Activated naive CD8-positive, alpha-beta T cell treated with anti-CD3 and anti-CD28 coated beads, Interleukin-2, amount 10 ng/mL, durations not matched to agents 7 days and 5 days (primary cell): Measurements from ENCODE around the gene RBP2. TPM values are rescaled to one million over a fixed set of nuclear protein-coding genes. Genes with fewer than 3 reads are reported as not detected.

Experiments
- ATAC-seq: fragments of 150-1000 bp; cut with Tn5 transposase; one replicate; pipeline ENCODE4 v1.10.0; 2021; ENCODE audit warnings: low read depth, moderate library complexity
- POLR2A ChIA-PET: fragments of 350-600 bp; sonication (Branson Sonifier 250); formaldehyde crosslinking; loops from one replicate; lab custom pipeline; 2021; ENCODE audit warnings: antibody characterized with exemption; lab: Charles Lee
- DNase-seq: peaks from one replicate; pipeline ENCODE4 v3.0.0; 2021
- H3K27ac Mint-ChIP-seq: one replicate; pipeline ENCODE4 v1.8.0; 2022; ENCODE audit warnings: mild to moderate bottlenecking, mixed read lengths
- H3K27me3 Mint-ChIP-seq: one replicate; pipeline ENCODE4 v1.8.0; 2022; ENCODE audit warnings: mild to moderate bottlenecking, moderate library complexity, mixed read lengths
- H3K36me3 Mint-ChIP-seq: one replicate; pipeline ENCODE4 v1.8.0; 2021; ENCODE audit warnings: mild to moderate bottlenecking, mixed read lengths
- H3K4me1 Mint-ChIP-seq: one replicate; pipeline ENCODE4 v1.8.0; 2021; ENCODE audit warnings: mixed read lengths
- H3K4me3 Mint-ChIP-seq: one replicate; pipeline ENCODE4 v1.8.0; 2022; ENCODE audit warnings: mild to moderate bottlenecking, moderate library complexity, mixed read lengths
- H3K9me3 Mint-ChIP-seq: one replicate; pipeline ENCODE4 v1.8.0; 2021; ENCODE audit warnings: mixed read lengths
- total RNA-seq, 2 experiments: library from RNA; stranded (reverse); gene quantifications; one replicate each; pipeline ENCODE4 v1.2.3, GENCODE V29; 2021

Gene RBP2
- total RNA-seq, 2 experiments from 2014 or later = not detected

- Mint-ChIP-seq H3K4me3 (no peak overlapping the region), H3K9me3 (no peaks in the 10 kb centered on the region), H3K36me3 (no peaks in the 10 kb centered on the region), H3K4me1 (no peaks in the 10 kb centered on the region), H3K27ac (no peak overlapping the region), H3K27me3 (no peaks in the 10 kb centered on the region)
- ATAC-seq (no peak), DNase-seq (no peak)
- POLR2A ChIA-PET = no interaction called here
These were observed 30.4 kb upstream of the RBP2 start for GRCh38 chr3:139506766-139507165.

DNA sequence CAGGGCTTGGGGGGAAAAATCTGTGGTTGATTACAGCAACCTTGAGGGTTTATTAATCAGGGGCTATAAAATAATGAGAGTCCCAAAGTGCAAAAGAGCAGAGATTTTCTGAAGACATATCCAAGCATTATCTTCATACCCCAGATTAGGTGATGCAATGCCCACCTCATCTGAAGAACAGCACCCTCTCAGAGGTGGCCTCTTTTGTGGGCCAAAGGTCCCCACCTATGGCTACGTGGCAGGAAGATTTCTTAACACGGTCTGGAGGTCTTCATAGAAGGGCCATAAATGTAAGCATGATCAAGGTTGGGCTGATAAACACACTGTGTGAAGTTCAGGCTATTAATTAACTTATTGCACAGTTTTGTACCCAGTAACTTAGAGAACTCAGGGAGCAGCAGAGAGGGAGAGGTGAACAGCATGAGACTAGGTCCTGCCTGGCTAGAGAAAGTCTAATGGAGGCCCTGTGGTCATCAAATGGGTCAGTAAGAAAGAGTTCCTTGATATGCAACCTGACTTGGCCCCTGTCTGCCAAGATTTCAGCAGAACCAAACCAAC, 29.6 kb upstream of the RBP2 start:
- H3K9me3 Mint-ChIP-seq = no peaks in the 10 kb centered on the region
- POLR2A ChIA-PET = no interaction called here

DNA sequence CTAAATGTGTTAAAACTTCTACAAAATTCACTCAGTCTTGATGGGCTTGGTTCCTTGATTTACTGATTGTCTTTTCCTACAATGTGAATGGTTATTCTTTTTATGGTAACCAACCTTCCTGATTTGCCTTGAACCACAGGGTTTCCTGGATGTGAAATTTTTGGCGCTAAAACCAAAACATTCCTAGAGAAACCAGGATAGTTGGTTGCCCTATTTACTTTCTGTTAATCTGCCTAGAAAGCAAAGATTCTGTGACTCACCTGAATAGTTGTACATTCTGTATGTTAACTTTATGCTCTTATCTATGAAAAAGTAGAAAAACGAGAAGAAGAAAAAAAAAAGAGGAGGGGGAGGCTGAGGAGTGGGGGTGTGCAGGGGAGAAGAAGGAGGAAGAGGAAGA, 23.2 kb upstream of the RBP2 start:
- H3K27me3 Mint-ChIP-seq = peaks cover 3% of the 10 kb centered on the region
- no peak overlapping the region for H3K27ac Mint-ChIP-seq
- peaks cover 2% of the 10 kb centered on the region for H3K36me3 Mint-ChIP-seq
- no peaks in the 10 kb centered on the region for H3K4me1 Mint-ChIP-seq
- H3K9me3 Mint-ChIP-seq = peaks cover 2% of the 10 kb centered on the region
- no peak for ATAC-seq
- POLR2A ChIA-PET = no interaction called here
- DNase-seq = no peak
- no peak overlapping the region for H3K4me3 Mint-ChIP-seq

More for the DNA sequence above, 29.6 kb upstream of the RBP2 start:
- no peak for DNase-seq
- Mint-ChIP-seq H3K4me3 (no peak overlapping the region), H3K27me3 (no peaks in the 10 kb centered on the region), H3K27ac (no peak overlapping the region), H3K36me3 (no peaks in the 10 kb centered on the region), H3K4me1 (no peaks in the 10 kb centered on the region)
- no peak for ATAC-seq

- POLR2A ChIA-PET = no interaction called here
- Mint-ChIP-seq H3K36me3 (peaks cover 2% of the 10 kb centered on the region), H3K4me1 (no peaks in the 10 kb centered on the region), H3K27ac (no peak overlapping the region), H3K27me3 (peaks cover 2% of the 10 kb centered on the region), H3K9me3 (peaks cover 6% of the 10 kb centered on the region), H3K4me3 (no peak overlapping the region)
- ATAC-seq = no peak
- no peak for DNase-seq
These were observed 17.6 kb upstream of the RBP2 start for GRCh38 chr3:139493826-139494385.

DNA sequence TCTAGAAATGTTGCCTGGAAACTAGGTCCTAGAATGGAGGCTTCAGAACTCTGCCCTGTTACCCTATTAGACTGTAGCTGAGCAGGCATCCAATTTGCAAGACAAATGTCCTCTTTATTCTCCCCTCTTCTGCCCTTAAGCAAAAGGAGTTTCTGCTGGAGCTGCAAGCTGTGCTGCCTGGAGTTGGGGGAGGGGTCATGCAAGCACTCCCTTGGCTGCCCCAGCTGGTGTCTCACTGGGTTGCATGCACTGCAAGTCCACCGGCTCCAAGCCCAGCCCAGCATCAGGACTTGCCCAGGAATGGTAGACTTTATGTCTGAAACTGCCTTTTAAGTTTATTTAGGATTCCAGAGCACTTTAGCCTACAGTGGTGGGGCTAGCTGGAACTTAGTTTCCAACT, 15.7 kb upstream of the RBP2 start:
- no peak for DNase-seq
- Mint-ChIP-seq H3K4me1 (no peaks in the 10 kb centered on the region), H3K4me3 (no peak overlapping the region), H3K36me3 (peaks cover 2% of the 10 kb centered on the region), H3K27ac (no peak overlapping the region), H3K27me3 (peaks cover 2% of the 10 kb centered on the region), H3K9me3 (peaks cover 10% of the 10 kb centered on the region)
- POLR2A ChIA-PET = no interaction called here
- no peak for ATAC-seq

DNA sequence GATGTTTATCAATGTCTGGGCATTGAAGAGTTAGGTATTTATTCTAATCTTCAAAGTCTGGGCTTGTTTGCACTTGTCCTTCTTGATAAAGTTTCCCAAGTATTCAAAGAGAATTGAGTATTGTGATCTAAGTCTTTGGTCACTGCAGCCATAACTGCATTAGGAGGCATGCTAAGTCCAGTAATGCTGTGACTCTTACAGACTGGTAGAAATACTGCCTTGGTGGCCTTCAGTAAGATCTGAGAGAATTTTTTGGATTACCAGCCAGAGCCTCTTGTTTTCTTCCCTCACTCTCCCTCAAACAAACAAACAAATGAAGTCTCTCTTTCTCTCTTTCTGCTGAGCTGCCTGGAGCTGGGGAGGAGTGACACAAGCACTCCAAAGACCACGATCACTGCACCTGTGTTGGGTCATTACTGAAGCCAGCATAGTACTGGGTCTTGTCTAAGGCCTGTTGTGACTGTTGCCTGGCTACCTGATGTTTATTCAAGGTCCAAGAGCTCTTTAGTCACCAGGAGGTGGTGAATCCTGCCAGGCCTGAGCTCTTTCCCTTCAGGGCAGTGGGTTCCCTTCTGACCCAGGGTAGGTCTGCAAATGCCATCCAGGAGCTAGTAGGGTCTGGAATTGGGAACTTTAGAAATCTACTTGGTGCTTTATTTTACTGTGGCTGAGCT, 14.8 kb upstream of the RBP2 start:
- peaks cover 7% of the 10 kb centered on the region for H3K9me3 Mint-ChIP-seq

GRCh38 chr3:139482206-139482605, 5.9 kb upstream of the RBP2 start:
- Mint-ChIP-seq H3K36me3 (no peaks in the 10 kb centered on the region), H3K27me3 (peaks cover 10% of the 10 kb centered on the region), H3K27ac (no peak overlapping the region), H3K4me3 (no peak overlapping the region), H3K9me3 (no peaks in the 10 kb centered on the region), H3K4me1 (no peaks in the 10 kb centered on the region)
- POLR2A ChIA-PET = no interaction called here
- DNase-seq (no peak), ATAC-seq (no peak)

More for the DNA sequence above, 14.8 kb upstream of the RBP2 start:
- ATAC-seq (no peak), DNase-seq (no peak)
- Mint-ChIP-seq H3K27me3 (peaks cover 2% of the 10 kb centered on the region), H3K36me3 (no peaks in the 10 kb centered on the region), H3K4me1 (no peaks in the 10 kb centered on the region), H3K27ac (no peak overlapping the region), H3K4me3 (no peak overlapping the region)
- POLR2A ChIA-PET = no interaction called here

DNA sequence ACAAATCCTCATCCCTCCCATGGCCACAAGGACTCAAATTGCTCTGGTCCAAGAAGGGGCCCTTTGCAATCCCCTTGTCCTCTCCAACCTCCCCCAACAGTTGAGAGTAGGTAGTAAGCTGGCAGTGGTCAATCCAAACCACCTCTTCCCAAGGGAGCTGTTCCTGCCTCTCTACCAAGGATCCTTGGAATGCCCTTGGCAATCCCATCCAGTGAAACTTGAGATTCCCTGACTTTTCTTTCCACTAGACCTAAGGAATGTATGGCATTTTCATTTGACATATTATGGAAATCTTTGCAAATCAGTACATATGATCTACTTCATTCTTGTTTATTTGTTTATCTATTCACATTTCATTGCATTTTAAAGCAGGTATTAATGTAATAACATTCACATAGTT, 4.8 kb upstream of the RBP2 start:
- no peaks in the 10 kb centered on the region for H3K9me3 Mint-ChIP-seq
- peaks cover 10% of the 10 kb centered on the region for H3K27me3 Mint-ChIP-seq
- POLR2A ChIA-PET = no interaction called here
- ATAC-seq = no peak
- H3K36me3 Mint-ChIP-seq = no peaks in the 10 kb centered on the region
- H3K4me3 Mint-ChIP-seq = no peak overlapping the region
- no peak for DNase-seq
- no peak overlapping the region for H3K27ac Mint-ChIP-seq
- no peaks in the 10 kb centered on the region for H3K4me1 Mint-ChIP-seq

DNA sequence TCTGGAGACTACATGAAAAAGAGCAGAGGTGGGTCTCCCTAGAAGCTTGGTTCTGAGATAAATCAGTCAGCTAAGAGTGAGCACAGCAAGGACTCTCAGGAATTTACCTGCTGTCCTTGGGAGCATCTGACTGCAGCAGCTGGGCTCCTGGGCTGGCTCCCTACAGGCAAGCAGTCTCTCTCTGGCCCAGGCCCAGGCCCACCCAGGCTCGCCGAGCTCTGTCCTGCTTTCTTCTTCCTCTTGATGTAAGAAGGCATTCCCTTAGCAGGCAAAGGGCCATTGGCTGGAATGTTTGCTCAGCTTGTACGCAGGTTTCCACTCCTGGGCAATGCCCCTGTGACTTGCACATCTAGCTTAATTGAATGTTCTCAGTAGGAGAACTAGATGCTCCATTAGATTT, 4.3 kb upstream of the RBP2 start:
- Mint-ChIP-seq H3K36me3 (no peaks in the 10 kb centered on the region), H3K27me3 (peaks cover 10% of the 10 kb centered on the region), H3K4me1 (no peaks in the 10 kb centered on the region), H3K9me3 (no peaks in the 10 kb centered on the region), H3K27ac (no peak overlapping the region), H3K4me3 (no peak overlapping the region)
- no peak for DNase-seq
- no peak for ATAC-seq
- POLR2A ChIA-PET = no interaction called here

DNA sequence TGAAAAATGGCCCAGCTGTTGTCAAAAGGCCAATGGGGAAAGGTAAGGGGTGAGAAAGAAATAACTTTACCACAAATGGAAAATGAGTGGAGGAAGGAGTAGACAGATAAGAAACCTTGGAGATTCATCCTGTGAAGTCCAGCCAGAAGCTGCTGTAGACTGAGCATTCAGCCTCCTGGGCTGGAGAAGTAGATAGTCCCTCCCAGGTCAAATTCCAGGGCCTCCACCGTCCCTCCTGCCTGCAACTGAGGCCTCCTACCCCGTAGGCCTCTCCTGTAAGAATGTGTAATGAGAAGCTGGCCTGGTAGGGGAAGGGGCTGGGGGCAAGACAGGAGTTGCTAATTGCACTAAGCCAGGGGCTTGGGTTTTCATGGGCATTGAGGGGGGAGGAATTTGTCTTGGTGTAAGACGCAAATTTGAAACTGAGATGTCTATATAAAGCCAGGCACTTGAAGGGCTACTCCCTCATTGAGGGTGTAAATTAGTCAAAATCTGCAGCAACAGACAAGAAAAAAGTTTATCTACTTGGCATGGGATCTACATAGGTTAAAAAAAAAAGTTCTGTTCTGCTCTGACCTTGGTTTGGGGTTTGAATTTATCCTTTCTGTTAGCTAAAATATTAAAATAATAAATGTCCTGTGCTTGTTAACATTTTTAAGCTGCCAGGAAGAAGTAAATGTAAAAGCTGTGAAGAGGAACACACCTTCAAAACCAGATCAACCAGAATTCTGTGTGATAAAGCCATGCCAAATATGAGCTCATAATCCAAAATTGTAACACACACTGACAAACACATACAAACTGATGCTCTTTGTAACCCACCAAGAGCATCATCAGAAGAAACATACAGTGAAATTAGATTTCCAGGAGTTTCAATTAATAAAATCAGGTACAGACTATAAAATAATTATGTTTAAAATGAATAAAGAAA, 1.7 kb upstream of the RBP2 start:
- no peaks in the 10 kb centered on the region for H3K9me3 Mint-ChIP-seq
- POLR2A ChIA-PET = no interaction called here
- peaks cover 3% of the 10 kb centered on the region for H3K27me3 Mint-ChIP-seq
- no peaks in the 10 kb centered on the region for H3K36me3 Mint-ChIP-seq
- H3K27ac Mint-ChIP-seq = no peak overlapping the region
- ATAC-seq (no peak), DNase-seq (no peak)
- no peak overlapping the region for H3K4me3 Mint-ChIP-seq
- H3K4me1 Mint-ChIP-seq = no peaks in the 10 kb centered on the region

- no peak for ATAC-seq
- Mint-ChIP-seq H3K27ac (no peak overlapping the region), H3K9me3 (no peaks in the 10 kb centered on the region), H3K36me3 (no peaks in the 10 kb centered on the region), H3K4me3 (no peak overlapping the region), H3K27me3 (no peaks in the 10 kb centered on the region), H3K4me1 (no peaks in the 10 kb centered on the region)
- POLR2A ChIA-PET = no interaction called here
- no peak for DNase-seq
These were observed 3.1 kb downstream of the RBP2 start for GRCh38 chr3:139473155-139473771.

DNA sequence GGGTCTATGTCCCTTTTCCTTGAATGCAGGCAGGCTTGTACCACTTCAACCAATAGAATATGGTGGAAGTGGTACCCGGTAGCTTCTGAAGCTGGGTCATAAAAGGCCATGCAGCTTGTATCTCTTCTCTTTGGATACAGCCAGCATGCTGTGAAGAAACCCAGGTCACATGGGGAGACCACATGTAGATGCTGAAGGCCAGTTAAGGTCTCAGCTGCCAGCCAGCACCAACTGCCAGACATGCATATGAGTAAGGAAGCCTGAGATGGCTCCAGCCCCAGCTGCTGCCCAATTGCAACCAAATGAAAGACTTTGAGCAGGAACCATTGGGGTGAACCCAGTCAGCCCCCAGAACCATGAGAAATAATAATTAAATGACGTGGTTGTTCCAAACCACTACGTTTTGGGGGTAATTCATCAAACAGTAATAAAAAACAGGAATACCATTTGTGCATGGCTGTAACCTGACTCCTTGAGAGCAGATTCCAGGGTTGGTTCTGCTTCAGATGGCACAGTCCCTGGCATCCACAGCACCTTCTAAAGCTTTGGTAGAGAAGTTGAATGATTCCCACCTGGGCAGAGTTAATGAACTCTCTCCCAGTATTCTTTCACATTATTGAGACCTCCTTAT, 3.8 kb downstream of the RBP2 start:
- POLR2A ChIA-PET = no interaction called here
- ATAC-seq (no peak), DNase-seq (no peak)
- Mint-ChIP-seq H3K36me3 (no peaks in the 10 kb centered on the region), H3K4me3 (no peak overlapping the region), H3K4me1 (no peaks in the 10 kb centered on the region), H3K9me3 (no peaks in the 10 kb centered on the region), H3K27me3 (no peaks in the 10 kb centered on the region), H3K27ac (no peak overlapping the region)

DNA sequence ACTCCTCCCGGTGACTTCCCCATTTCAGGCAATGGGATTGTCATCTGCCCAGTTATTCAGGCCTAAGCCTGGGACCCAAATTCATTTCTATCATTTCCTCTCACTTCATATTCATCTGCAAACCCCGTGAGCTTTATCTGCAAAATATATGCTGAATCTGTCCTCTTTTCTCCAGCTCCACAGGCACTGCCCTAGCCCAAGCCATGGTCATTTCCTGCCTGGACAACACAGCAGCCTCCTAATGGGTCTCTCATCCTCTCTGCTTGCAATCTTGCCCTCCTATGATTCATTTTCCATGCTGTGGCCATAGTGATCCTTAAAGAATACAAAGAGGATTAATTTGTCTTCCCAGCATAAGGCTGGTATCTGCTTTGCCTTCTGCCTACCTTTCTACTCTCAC, 6.1 kb downstream of the RBP2 start:
- ATAC-seq (no peak), DNase-seq (no peak)
- Mint-ChIP-seq H3K9me3 (no peaks in the 10 kb centered on the region), H3K27me3 (no peaks in the 10 kb centered on the region), H3K27ac (no peak overlapping the region), H3K4me1 (no peaks in the 10 kb centered on the region), H3K36me3 (no peaks in the 10 kb centered on the region), H3K4me3 (no peak overlapping the region)
- POLR2A ChIA-PET = no interaction called here
